Heart left ventricle (tissue), 16 donors: ENCODE measurements around the gene ANKRD11. TPM values are rescaled to one million over a fixed set of nuclear protein-coding genes. Genes with fewer than 3 reads are reported as not detected.

Experiments used
- ATAC-seq, 4 donors: fragments of 200-7000 bp; cut with Tn5 transposase; one replicate each; pipeline ENCODE4 v1.9.1; 2020 to 2022; ENCODE audit warnings: moderate library complexity in 4 of 4, mild to moderate bottlenecking in 3 of 4, moderate number of reproducible peaks in 1 of 4
- DNase-seq, 5 donors: peaks; one replicate each; pipeline ENCODE4 v3.0.0-alpha.2; 2020
- H3K27ac ChIP-seq, 12 donors: fragments of 200-600 bp; sonication (generic) in 4 of 12; one replicate each; pipeline versions ENCODE4 v1.5.0 to v1.8.0; 2016 to 2022; ENCODE audit warnings: mild to moderate bottlenecking in 2 of 12
- H3K27me3 ChIP-seq, 9 donors: fragments of 200-600 bp; sonication (generic) in 2 of 9; one replicate each; pipeline versions ENCODE4 v1.5.1 to v1.8.0; 2016 to 2022; ENCODE audit warnings: mild to moderate bottlenecking in 3 of 9
- H3K36me3 ChIP-seq, 9 donors: fragments of 200-600 bp; sonication (generic) in 2 of 9; one replicate each; pipeline versions ENCODE4 v1.5.0 to v1.8.0; 2018 to 2022; ENCODE audit warnings: mild to moderate bottlenecking in 2 of 9
- H3K4me1 ChIP-seq, 12 donors: fragments of 200-600 bp; sonication (generic) in 4 of 12; one replicate each; pipeline versions ENCODE4 v1.5.0 to v1.8.0; 2016 to 2022; ENCODE audit warnings: mild to moderate bottlenecking in 3 of 12
- H3K4me3 ChIP-seq, 12 donors: fragments of 200-600 bp; sonication (generic) in 4 of 12; one replicate each; pipeline versions ENCODE4 v1.5.0 to v1.8.0; 2017 to 2022; ENCODE audit warnings: mild to moderate bottlenecking in 9 of 12, moderate library complexity in 4 of 12
- H3K9me3 ChIP-seq, 12 donors: fragments of 200-600 bp; sonication (generic) in 4 of 12; one replicate each; pipeline versions ENCODE4 v1.5.0 to v1.8.0; 2016 to 2022; ENCODE audit warnings: mild to moderate bottlenecking in 1 of 12
- CTCF ChIP-seq, 12 donors: fragments of 200-600 bp; sonication (generic) in 4 of 12; IDR thresholded peaks; one replicate each; pipeline versions ENCODE4 v1.5.0 to v1.8.0; 2018 to 2022; ENCODE audit warnings: antibody characterized with exemption in 12 of 12, mild to moderate bottlenecking in 5 of 12
- POLR2A ChIP-seq, 2 donors: fragments of 450-650 bp; IDR thresholded peaks; one replicate each; pipeline ENCODE4 v1.6.1; 2017; ENCODE audit warnings: antibody characterized with exemption in 2 of 2, mild to moderate bottlenecking in 2 of 2, moderate library complexity in 2 of 2
- WGBS, 4 donors: extraction: QIAGEN DNeasy Blood & Tissue Kit in 2 of 4; methylation state at CpG; one replicate each; pipeline versions ENCODE4 v1.1.5 to v1.1.7; 2013 to 2018; 5-methylcytosine and 5-hydroxymethylcytosine counted together
- intact Hi-C, 10 donors: fragments of 100-400 bp; cut with DNase I; formaldehyde crosslinking; loops; one replicate each; pipeline versions ENCODE4 v1.11.1 to v1.14.2; 2022
- polyA plus RNA-seq, 2 donors: library from polyadenylated mRNA; stranded (reverse); fragments of 200-250 nt; gene quantifications; one replicate each; pipeline ENCODE4 v1.2.3, GENCODE V29; 2013
- total RNA-seq, 9 donors: library from RNA; depleted of rRNA in 2 of 9; stranded (reverse); fragments of >200 nt in 2 of 9; fragmentation: NEBNext Ultra II Directional in 3 of 9; extraction: Animal tissue kit (Norgen Biotek cat#: 25700) in 3 of 9; gene quantifications; one replicate each; pipeline versions ENCODE4 v1.1.0 to v1.2.4, GENCODE V29; 2016 to 2023
- donor health status: ischemic (EF 13 %, LVEDD 7.1; RV severe dilation, severe dysfunction).
- donor health status: healthy with polysubstance abuse.
- donor health status: DM: no; HTN: yes; CAD: no.
- donor health status: DM: no; HTN: no; CAD: no.
- donor health status: ischemic (EF 25% LVEDD 6.9; RV normal size, moderate dysfunction).
- donor health status: ischemic (EF 25% LVEDD 5.7; RV mildly dilated, moderate dysfunction).
- donor health status: healthy.
- donor health status: DM: yes; HTN: yes; CAD: no.
- donor health status: ischemic (EF 35%, LVEDD 5.7; RV mildly dilated, moderate dysfunction).
- donor health status: nonischemic (EF 11% LVEDD 7.7; RV severe dilation, severe dysfunction).
- donor health status: DM: yes; HTN: yes; CAD: no.
- donor health status: PGD.
- donor health status: ischemic (EF 29% LVEDD 5.4; RV normal size, mild dysfunction).
- donor health status: nonischemic (EF 23%, LVEDD 6.1; RV moderate dilation, normal function).

Gene ANKRD11
- total and polyA plus RNA-seq, 11 donors, result 53.6 to 123 (median 67.7) TPM

- Histone ChIP-seq H3K9me3 (no peaks in the 10 kb centered on the region), H3K4me3 (no peak overlapping the region), H3K36me3 (no peaks in the 10 kb centered on the region), H3K4me1 (peaks cover 0 to 62% (median 38%) of the 10 kb centered on the region in 12 donors), H3K27me3 (no peaks in the 10 kb centered on the region), H3K27ac (no peak overlapping the region)
- ATAC-seq, result no peak
- TF ChIP-seq CTCF (IDR thresholded peaks at IDR 0.05) (no peak), POLR2A (IDR thresholded peaks at IDR 0.05) (no peak)
- WGBS, 4 donors, result 75 to 82% (median 81%) methylated on average over 16 to 21 of the region's 21 CpGs
- intact Hi-C loops, result loop anchor here in 2 of 10 donors (10.0 kb wide), 2 partner anchors 52 to 98 kb away; no protein-coding TSS in a partner anchor
- no peak for DNase-seq
Measured at GRCh38 chr16:89386306-89387185, 103.8 kb downstream of the ANKRD11 start.

GRCh38 chr16:89385712-89386111, 104.6 kb downstream of the ANKRD11 start:
- TF ChIP-seq POLR2A (IDR thresholded peaks at IDR 0.05) (no peak), CTCF (IDR thresholded peaks at IDR 0.05) (no peak)
- intact Hi-C loops, result loop anchor here in 2 of 10 donors (10.0 kb wide), 2 partner anchors 51 to 99 kb away; no protein-coding TSS in a partner anchor
- no peak for ATAC-seq
- Histone ChIP-seq H3K36me3 (no peaks in the 10 kb centered on the region), H3K4me3 (no peak overlapping the region), H3K9me3 (no peaks in the 10 kb centered on the region), H3K27ac (no peak overlapping the region), H3K27me3 (no peaks in the 10 kb centered on the region), H3K4me1 (peaks cover 3 to 63% (median 39%) of the 10 kb centered on the region in 12 donors)
- DNase-seq, result no peak
- 94 to 97% (median 94%) methylated on average over 21 of the region's 21 CpGs for WGBS, 4 donors

GRCh38 chr16:89384282-89384681, 106.1 kb downstream of the ANKRD11 start:
- no peak for ATAC-seq
- Histone ChIP-seq H3K9me3 (no peaks in the 10 kb centered on the region), H3K4me3 (no peak overlapping the region), H3K27ac (no peak overlapping the region), H3K27me3 (no peaks in the 10 kb centered on the region), H3K36me3 (no peaks in the 10 kb centered on the region), H3K4me1 (peaks cover 6 to 75% (median 52%) of the 10 kb centered on the region in 12 donors)
- 94 to 95% (median 95%) methylated on average over 12 of the region's 12 CpGs for WGBS, 4 donors
- no peak for DNase-seq
- intact Hi-C loops, result loop anchor here in 2 of 10 donors (10.0 kb wide), 2 partner anchors 49 to 101 kb away; no protein-coding TSS in a partner anchor
- TF ChIP-seq CTCF (IDR thresholded peaks at IDR 0.05), result no peak
- no peak for TF ChIP-seq POLR2A (IDR thresholded peaks at IDR 0.05)
